Neural crest cell (in vitro differentiated cells): Measurements from ENCODE around the gene NCBP3. TPM values are rescaled to one million over a fixed set of nuclear protein-coding genes. Genes with fewer than 3 reads are reported as not detected.
"Not testable (repeated sequence)": the region's sequence is repeated elsewhere in the genome, so short reads cannot be mapped to it uniquely, and the experiment has no call there.

ENCODE experiments used
- DNase-seq: peaks from one replicate; pipeline ENCODE4 v3.0.0; 2021; ENCODE audit warnings: low read depth, mixed read lengths, low spot score
- H3K27ac Mint-ChIP-seq: one replicate; pipeline ENCODE4 v1.8.0; 2021; ENCODE audit warnings: mild to moderate bottlenecking, mixed read lengths; ENCODE audit not compliant: unreplicated experiment
- H3K27me3 Mint-ChIP-seq: 2 replicates; pipeline ENCODE4 v1.8.0; 2021; ENCODE audit warnings: low read depth, mild to moderate bottlenecking, mixed read lengths
- H3K36me3 Mint-ChIP-seq: 2 replicates; pipeline ENCODE4 v1.8.0; 2021; ENCODE audit warnings: low read depth, mild to moderate bottlenecking, mixed read lengths
- H3K4me1 Mint-ChIP-seq: 2 replicates; pipeline ENCODE4 v1.8.0; 2021; ENCODE audit warnings: mixed read lengths
- H3K4me3 Mint-ChIP-seq: one replicate; pipeline ENCODE4 v1.8.0; 2021; ENCODE audit warnings: mild to moderate bottlenecking, mixed read lengths
- H3K9me3 Mint-ChIP-seq: 2 replicates; pipeline ENCODE4 v1.8.0; 2021; ENCODE audit warnings: mixed read lengths
- total RNA-seq: library from RNA; stranded (reverse); gene quantifications from 2 replicates; pipeline ENCODE4 v1.2.1, GENCODE V29; 2021
- TF ChIP-seq, protein P1 (sequence below): fragments of 200-600 bp; sonication (generic); conservative IDR thresholded peaks from 2 replicates; pipeline ENCODE4 v1.5.0; 2021; ENCODE audit warnings: antibody characterized with exemption, mild to moderate bottlenecking

The NCBP3 gene
- total RNA-seq, 1 donor from 2014 or later, result 61.5 TPM

DNA sequence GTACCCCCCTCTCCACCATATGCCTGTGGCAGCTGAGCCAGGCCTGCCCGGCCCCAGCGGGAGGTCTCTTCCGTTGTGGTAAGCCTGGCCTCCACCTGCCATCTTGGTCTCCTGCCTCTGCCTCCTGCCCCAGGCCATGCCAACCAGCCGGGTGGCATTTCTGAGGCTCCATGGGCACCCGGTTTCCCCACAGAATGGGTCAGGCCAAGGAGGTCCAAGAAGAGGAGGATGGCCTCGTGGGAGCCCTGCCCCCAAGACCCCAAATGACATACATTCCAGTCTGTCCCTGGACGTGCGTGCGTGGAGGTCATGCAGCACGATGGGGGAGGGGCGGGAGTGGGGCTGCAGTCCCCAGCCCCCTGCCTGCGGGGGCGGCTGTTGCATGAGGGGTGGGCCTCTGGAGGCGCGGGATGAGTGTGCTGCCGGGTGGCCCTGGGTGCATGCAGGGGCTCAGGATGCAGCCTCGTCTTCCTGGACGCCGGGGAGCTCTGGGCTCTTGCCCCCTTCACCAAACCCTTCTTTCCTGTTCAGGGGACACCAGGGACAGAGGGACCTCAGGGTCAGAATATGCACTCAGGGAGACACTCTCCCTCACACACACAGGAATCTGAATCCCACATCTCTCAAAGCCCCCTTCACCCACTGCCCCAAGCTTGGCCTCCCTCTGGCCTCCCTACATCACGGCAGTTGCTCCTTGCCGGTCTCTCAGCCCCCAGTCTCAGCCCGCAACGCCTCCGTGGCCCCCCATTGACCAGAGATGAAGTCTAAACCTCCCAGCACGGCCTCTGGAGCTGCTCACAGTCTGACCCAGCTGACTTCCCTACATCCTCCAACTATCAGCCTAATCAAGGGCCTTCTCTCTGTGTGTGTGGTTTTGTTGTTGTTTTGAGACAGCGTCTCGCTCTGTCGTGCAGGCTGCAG lies 16.0 kb upstream of the NCBP3 start:
- Mint-ChIP-seq H3K9me3 (no peaks in the 10 kb centered on the region), H3K36me3 (no peaks in the 10 kb centered on the region), H3K4me1 (no peaks in the 10 kb centered on the region), H3K27ac (no peak overlapping the region), H3K4me3 (no peak overlapping the region), H3K27me3 (no peaks in the 10 kb centered on the region)
- TF ChIP-seq, protein P1, sequence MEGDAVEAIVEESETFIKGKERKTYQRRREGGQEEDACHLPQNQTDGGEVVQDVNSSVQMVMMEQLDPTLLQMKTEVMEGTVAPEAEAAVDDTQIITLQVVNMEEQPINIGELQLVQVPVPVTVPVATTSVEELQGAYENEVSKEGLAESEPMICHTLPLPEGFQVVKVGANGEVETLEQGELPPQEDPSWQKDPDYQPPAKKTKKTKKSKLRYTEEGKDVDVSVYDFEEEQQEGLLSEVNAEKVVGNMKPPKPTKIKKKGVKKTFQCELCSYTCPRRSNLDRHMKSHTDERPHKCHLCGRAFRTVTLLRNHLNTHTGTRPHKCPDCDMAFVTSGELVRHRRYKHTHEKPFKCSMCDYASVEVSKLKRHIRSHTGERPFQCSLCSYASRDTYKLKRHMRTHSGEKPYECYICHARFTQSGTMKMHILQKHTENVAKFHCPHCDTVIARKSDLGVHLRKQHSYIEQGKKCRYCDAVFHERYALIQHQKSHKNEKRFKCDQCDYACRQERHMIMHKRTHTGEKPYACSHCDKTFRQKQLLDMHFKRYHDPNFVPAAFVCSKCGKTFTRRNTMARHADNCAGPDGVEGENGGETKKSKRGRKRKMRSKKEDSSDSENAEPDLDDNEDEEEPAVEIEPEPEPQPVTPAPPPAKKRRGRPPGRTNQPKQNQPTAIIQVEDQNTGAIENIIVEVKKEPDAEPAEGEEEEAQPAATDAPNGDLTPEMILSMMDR, result no peak
- no peak for DNase-seq

DNA sequence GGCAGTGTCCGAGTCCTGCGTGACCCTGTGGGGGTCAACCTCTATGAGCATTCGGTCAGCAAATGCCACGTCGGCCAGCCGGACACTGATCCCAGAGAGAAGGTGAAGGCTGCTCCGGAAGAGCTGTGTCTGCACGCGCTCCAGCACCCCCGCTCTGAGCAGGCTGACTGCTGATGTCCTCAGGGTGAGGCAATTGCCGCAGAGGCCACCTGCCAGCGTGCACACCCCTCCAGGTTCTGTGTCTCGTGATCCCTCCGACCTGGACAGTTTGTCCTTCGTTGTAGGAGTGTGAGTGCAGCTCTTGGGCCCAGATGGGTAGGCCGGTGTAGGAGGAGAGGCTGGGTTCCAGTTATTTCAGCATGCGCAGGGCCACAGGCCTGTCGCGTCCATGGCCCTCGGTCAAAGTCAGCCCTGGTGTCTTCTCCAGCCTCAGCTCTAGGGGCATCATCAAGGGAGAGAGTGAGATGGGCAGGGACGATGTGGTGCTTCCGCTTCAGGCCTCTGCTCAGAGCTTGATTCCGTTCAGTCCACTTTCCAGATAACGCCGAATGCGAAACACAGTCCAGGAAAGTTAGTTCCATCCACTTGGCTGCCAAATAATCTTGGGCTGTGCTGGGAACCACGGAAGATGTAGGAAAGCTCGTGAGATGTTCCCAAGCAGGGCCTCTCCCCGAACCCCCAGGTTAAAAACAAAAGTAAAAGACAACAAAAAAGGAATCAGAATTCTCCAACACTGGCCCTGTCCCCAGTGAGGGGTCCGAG lies 15.1 kb upstream of the NCBP3 start:
- no peaks in the 10 kb centered on the region for H3K27me3 Mint-ChIP-seq
- no peaks in the 10 kb centered on the region for H3K36me3 Mint-ChIP-seq
- H3K27ac Mint-ChIP-seq, result peak overlapping the region; percentile 70
- no peak for DNase-seq
- no peaks in the 10 kb centered on the region for H3K4me1 Mint-ChIP-seq
- no peak overlapping the region for H3K4me3 Mint-ChIP-seq
- H3K9me3 Mint-ChIP-seq, result no peaks in the 10 kb centered on the region
- TF ChIP-seq, protein P1, result no peak

DNA sequence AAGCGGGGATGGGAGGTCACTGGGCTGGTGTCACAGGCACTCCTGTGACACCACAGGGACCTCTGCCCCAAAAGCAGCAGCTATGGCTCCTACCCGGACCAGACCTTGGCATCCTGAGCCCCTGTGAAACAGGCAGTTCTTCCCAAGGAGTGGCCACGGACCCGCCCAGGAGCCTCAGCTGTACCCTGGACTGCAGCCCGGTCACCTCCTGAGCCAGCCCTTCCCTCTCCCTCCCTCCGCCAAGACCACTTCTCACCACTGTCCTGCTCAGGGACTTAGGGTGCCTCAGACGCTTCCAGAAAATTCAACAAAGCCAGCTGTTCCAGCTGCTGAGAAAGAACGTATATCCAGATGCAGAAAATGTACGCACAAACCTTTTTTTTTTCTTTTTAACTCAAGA lies 13.9 kb upstream of the NCBP3 start:
- Mint-ChIP-seq H3K4me3 (no peak overlapping the region), H3K27me3 (no peaks in the 10 kb centered on the region), H3K9me3 (no peaks in the 10 kb centered on the region), H3K36me3 (no peaks in the 10 kb centered on the region), H3K27ac (no peak overlapping the region), H3K4me1 (peaks cover 2% of the 10 kb centered on the region)
- DNase-seq, result no peak
- TF ChIP-seq, protein P1, result no peak

GRCh38 chr17:3857261-3858105 lies 11.4 kb upstream of the NCBP3 start:
- Mint-ChIP-seq H3K4me1 (peaks cover 6% of the 10 kb centered on the region), H3K27me3 (no peaks in the 10 kb centered on the region), H3K36me3 (no peaks in the 10 kb centered on the region), H3K4me3 (no peak overlapping the region), H3K27ac (no peak overlapping the region), H3K9me3 (no peaks in the 10 kb centered on the region)
- TF ChIP-seq, protein P1, result no peak
- DNase-seq, result no peak

DNA sequence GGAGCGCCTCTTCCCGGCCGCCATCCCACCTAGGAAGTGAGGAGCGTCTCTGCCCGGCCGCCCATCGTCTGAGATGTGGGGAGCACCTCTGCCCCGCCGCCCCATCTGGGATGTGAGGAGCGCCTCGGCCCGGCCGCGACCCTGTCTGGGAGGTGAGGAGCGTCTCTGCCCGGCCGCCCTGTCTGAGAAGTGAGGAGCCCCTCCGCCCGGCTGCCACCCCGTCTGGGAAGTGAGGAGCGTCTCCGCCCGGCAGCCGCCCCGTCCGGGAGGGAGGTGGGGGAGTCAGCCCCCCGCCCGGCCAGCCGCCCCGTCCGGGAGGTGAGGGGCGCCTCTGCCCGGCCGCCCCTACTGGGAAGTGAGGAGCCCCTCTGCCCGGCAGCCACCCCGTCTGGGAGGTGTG lies 8.2 kb upstream of the NCBP3 start:
- not testable (repeated sequence) for H3K4me1 Mint-ChIP-seq, H3K27me3 Mint-ChIP-seq, H3K9me3 Mint-ChIP-seq, DNase-seq, H3K36me3 Mint-ChIP-seq, H3K4me3 Mint-ChIP-seq, H3K27ac Mint-ChIP-seq
